IMR-90 (cell line): Measurements from ENCODE around the gene MTUS2. TPM values are rescaled to one million over a fixed set of nuclear protein-coding genes. Genes with fewer than 3 reads are reported as not detected.

Source experiments
- ATAC-seq: fragments of 200-7000 bp; cut with Tn5 transposase; 2 replicates; pipeline ENCODE4 v1.9.1; 2020; ENCODE audit warnings: low read depth, mild to moderate bottlenecking, moderate library complexity
- BruUV-seq: library from RNA; stranded (reverse); fragments of 400-500 nt; replicated peaks from 2 replicates; lab custom pipeline; 2021; lab: Mats Ljungman, UMichigan
- CTCF ChIA-PET: fragments of 300-600 bp; formaldehyde crosslinking; extraction: SDS; loops from one replicate; lab custom pipeline; 2021; ENCODE audit warnings: antibody characterized with exemption; lab: Yijun Ruan, JAX
- POLR2A ChIA-PET: fragments of 300-600 bp; sonication (Branson Sonifier 250); formaldehyde crosslinking; loops from one replicate; lab custom pipeline; 2022; ENCODE audit warnings: antibody characterized with exemption; ENCODE audit not compliant: unreplicated experiment; lab: Charles Lee
- DNase-seq: peaks from one replicate; pipeline ENCODE4 v3.0.0; 2013
- H2AFZ ChIP-seq: replicated peaks from 2 replicates; pipeline ENCODE3; 2013; ENCODE audit warnings: low read length, mild to moderate bottlenecking; ENCODE audit not compliant: poor library complexity
- H2AK5ac ChIP-seq: 2 replicates; pipeline ENCODE4 v1.6.1; 2013; ENCODE audit warnings: low read depth, low read length, inconsistent platforms
- H2AK9ac ChIP-seq: replicated peaks from 2 replicates; pipeline ENCODE3; 2013; ENCODE audit warnings: mild to moderate bottlenecking, low read depth, low read length, moderate library complexity; ENCODE audit not compliant: poor library complexity
- H2BK120ac ChIP-seq: 2 replicates; pipeline ENCODE4 v1.6.1; 2013; ENCODE audit warnings: low read depth, low read length, inconsistent platforms
- H2BK15ac ChIP-seq: 3 replicates; pipeline ENCODE4 v1.6.1; 2013; ENCODE audit warnings: low read depth, low read length, inconsistent platforms
- H2BK20ac ChIP-seq: 2 replicates; pipeline ENCODE4 v1.6.1; 2013; ENCODE audit warnings: low read depth, mild to moderate bottlenecking, inconsistent platforms, low read length, moderate library complexity
- H2BK5ac ChIP-seq: 2 replicates; pipeline ENCODE4 v1.6.1; 2013; ENCODE audit warnings: mild to moderate bottlenecking, low read depth, low read length, inconsistent platforms; ENCODE audit not compliant: poor library complexity, severe bottlenecking
- H3K14ac ChIP-seq: replicated peaks from 2 replicates; pipeline ENCODE4 v1.6.1; 2013; ENCODE audit warnings: low read depth, low read length, inconsistent platforms
- H3K18ac ChIP-seq: 2 replicates; pipeline ENCODE4 v1.6.1; 2013; ENCODE audit warnings: low read depth, low read length, control low read depth
- H3K23ac ChIP-seq: 2 replicates; pipeline ENCODE4 v1.6.1; 2013; ENCODE audit warnings: low read depth, low read length, inconsistent platforms
- H3K27ac ChIP-seq: 2 replicates; pipeline ENCODE4 v1.5.1; 2013; ENCODE audit warnings: mild to moderate bottlenecking, control low read depth, low read length; ENCODE audit not compliant: insufficient read depth
- H3K27me3 ChIP-seq: 2 replicates; pipeline ENCODE4 v1.6.1; 2013; ENCODE audit warnings: low read length; ENCODE audit not compliant: control insufficient read depth, insufficient read depth
- H3K36me3 ChIP-seq: 2 replicates; pipeline ENCODE4 v1.6.1; 2013; ENCODE audit warnings: low read length, mixed read lengths; ENCODE audit not compliant: control insufficient read depth, insufficient read depth
- H3K4ac ChIP-seq: 2 replicates; pipeline ENCODE4 v1.6.1; 2013; ENCODE audit warnings: low read depth, low read length, inconsistent platforms
- H3K4me1 ChIP-seq: 2 replicates; pipeline ENCODE4 v1.6.1; 2013; ENCODE audit warnings: low read length, mixed read lengths; ENCODE audit not compliant: control insufficient read depth, insufficient read depth
- H3K4me2 ChIP-seq: 2 replicates; pipeline ENCODE4 v1.6.1; 2013; ENCODE audit warnings: low read depth, mild to moderate bottlenecking, control low read depth, low read length, moderate library complexity
- H3K4me3 ChIP-seq: 2 replicates; pipeline ENCODE4 v1.5.1; 2013; ENCODE audit warnings: low read depth, mild to moderate bottlenecking, control low read depth, low read length, moderate library complexity; ENCODE audit not compliant: insufficient read depth
- H3K56ac ChIP-seq: 2 replicates; pipeline ENCODE4 v1.6.1; 2013; ENCODE audit warnings: low read length, inconsistent platforms; ENCODE audit not compliant: insufficient read depth; ENCODE audit errors: extremely low read depth
- H3K79me1 ChIP-seq, 2 experiments: 2 replicates each; pipeline ENCODE4 v1.6.1; 2013; ENCODE audit warnings: low read length in 2 of 2, inconsistent platforms in 1 of 2, low read depth in 1 of 2
- H3K9ac ChIP-seq: 2 replicates; pipeline ENCODE4 v1.6.1; 2013; ENCODE audit warnings: low read depth, low read length, control low read depth
- H3K9me1 ChIP-seq: 2 replicates; pipeline ENCODE4 v1.6.1; 2013; ENCODE audit warnings: low read length, inconsistent platforms; ENCODE audit not compliant: insufficient read depth
- H3K9me3 ChIP-seq: 2 replicates; pipeline ENCODE4 v1.6.1; 2013; ENCODE audit warnings: low read length; ENCODE audit not compliant: control insufficient read depth, insufficient read depth
- H4K20me1 ChIP-seq: 2 replicates; pipeline ENCODE4 v1.6.1; 2013; ENCODE audit warnings: low read length, inconsistent platforms; ENCODE audit not compliant: insufficient read depth
- H4K5ac ChIP-seq: 2 replicates; pipeline ENCODE4 v1.6.1; 2013; ENCODE audit warnings: mild to moderate bottlenecking, low read depth, low read length, control low read depth
- H4K8ac ChIP-seq, 2 experiments: 2 replicates each; pipeline ENCODE4 v1.6.1; 2013; ENCODE audit warnings: low read depth in 2 of 2, low read length in 2 of 2, control low read depth in 1 of 2, inconsistent platforms in 1 of 2
- H4K91ac ChIP-seq: 2 replicates; pipeline ENCODE4 v1.6.1; 2013; ENCODE audit warnings: low read depth, low read length, inconsistent platforms; ENCODE audit not compliant: insufficient read depth
- CEBPB ChIP-seq: IDR thresholded peaks from 2 replicates; pipeline ENCODE4 v1.6.1; 2012; ENCODE audit warnings: low read depth, low read length, improper control_type of control experiment
- CTCF ChIP-seq: conservative IDR thresholded peaks from 2 replicates; pipeline ENCODE4 v1.5.1; 2012; ENCODE audit warnings: mild to moderate bottlenecking, low read depth, low read length, improper control_type of control experiment
- FOS ChIP-seq: fragments of 150-350 bp; IDR thresholded peaks from 2 replicates; pipeline ENCODE4 v1.6.1; 2016; ENCODE audit warnings: low read depth, low read length
- MAZ ChIP-seq: IDR thresholded peaks from 2 replicates; pipeline ENCODE4 v1.6.1; 2012; ENCODE audit warnings: low read depth, mild to moderate bottlenecking, low read length, improper control_type of control experiment, moderate library complexity, borderline replicate concordance
- MXI1 ChIP-seq: IDR thresholded peaks from 2 replicates; pipeline ENCODE4 v1.6.1; 2012; ENCODE audit warnings: low read depth, mild to moderate bottlenecking, low read length, moderate library complexity, borderline replicate concordance
- NFE2L2 ChIP-seq: fragments of 150-350 bp; IDR thresholded peaks from 2 replicates; pipeline ENCODE4 v1.6.1; 2016; ENCODE audit warnings: low read depth, mild to moderate bottlenecking, low read length
- RAD21 ChIP-seq: IDR thresholded peaks from 2 replicates; pipeline ENCODE4 v1.6.1; 2012; ENCODE audit warnings: low read length, improper control_type of control experiment
- WGBS, 2 experiments: methylation state at CpG; one replicate each; pipeline versions ENCODE4 v1.1.5 to v1.1.7; 2013; ENCODE audit warnings: missing lambda C conversion rate in 2 of 2; ENCODE audit not compliant: insufficient read length in 1 of 2; ENCODE audit errors: extremely low coverage in 2 of 2; 5-methylcytosine and 5-hydroxymethylcytosine counted together
- dilution Hi-C: fragments of 300-500 bp; cut with HindIII; formaldehyde crosslinking; loops from one replicate; pipeline ENCODE4 v1.14.3; 2018; ENCODE audit warnings: low sequenced_read_pairs; ENCODE audit not compliant: unreplicated experiment
- in situ Hi-C: fragments of 300-500 bp; cut with MboI; formaldehyde crosslinking; loops from 3 replicates; pipeline ENCODE4 v1.14.3; 2019; ENCODE audit warnings: low sequenced_read_pairs, inconsistent platforms, mixed read lengths
- intact Hi-C: fragments of 100-400 bp; cut with micrococcal nuclease; formaldehyde crosslinking; loops from 2 replicates; pipeline ENCODE4 v1.10.0; 2022
- polyA plus RNA-seq, 3 experiments: library from polyadenylated mRNA; depleted of rRNA; stranded (reverse); fragments of >200 nt; gene quantifications; 2 replicates each; pipeline ENCODE4 v1.2.3, GENCODE V29; 2012; ENCODE audit warnings: low replicate concordance in 1 of 3
- total RNA-seq: library from RNA; depleted of rRNA; stranded (reverse); fragments of >200 nt; gene quantifications from 2 replicates; pipeline ENCODE4 v1.2.3, GENCODE V29; 2012

MTUS2 gene
- total and polyA plus RNA-seq, 2 of the 4 experiments (the other 2 are of a cell fraction), result under 0.01 to 0.02 TPM

GRCh38 chr13:29449726-29450125 is 629.6 kb downstream of the MTUS2 start:
- no TSS peak for BruUV-seq
- no peak overlapping the region for H3K14ac ChIP-seq
- no peak overlapping the region for H2AK9ac ChIP-seq
- no peaks in the 10 kb centered on the region for H3K9me3 ChIP-seq
- H3K4me2 ChIP-seq, result no peak overlapping the region
- peaks cover 24% of the 10 kb centered on the region for H3K27me3 ChIP-seq
- no peaks in the 10 kb centered on the region for H3K4me1 ChIP-seq
- H3K9me1 ChIP-seq, result no peaks in the 10 kb centered on the region
- H3K56ac ChIP-seq, result no peak overlapping the region
- no peak overlapping the region for H2AK5ac ChIP-seq
- in situ Hi-C loops, result no loop called here
- H3K36me3 ChIP-seq, result no peaks in the 10 kb centered on the region
- TF ChIP-seq CTCF, result no peak
- no peak for TF ChIP-seq FOS
- no peak for TF ChIP-seq CEBPB
- TF ChIP-seq MAZ, result no peak
- no peak for TF ChIP-seq MXI1
- no peak for TF ChIP-seq RAD21
- no peak for TF ChIP-seq NFE2L2
- no peak overlapping the region for H4K8ac ChIP-seq
- H4K20me1 ChIP-seq, result no peaks in the 10 kb centered on the region
- no peak overlapping the region for H3K4ac ChIP-seq
- no peak overlapping the region for H2AFZ ChIP-seq
- DNase-seq (no peak), ATAC-seq (no peak)
- no peak overlapping the region for H3K4me3 ChIP-seq
- no peak overlapping the region for H4K5ac ChIP-seq
- no peak overlapping the region for H2BK5ac ChIP-seq
- no peak overlapping the region for H3K9ac ChIP-seq
- no peak overlapping the region for H4K91ac ChIP-seq
- H3K23ac ChIP-seq, result no peak overlapping the region
- H2BK20ac ChIP-seq, result no peak overlapping the region
- no peak overlapping the region for H2BK120ac ChIP-seq
- dilution Hi-C loops, result no loop called here
- no peak overlapping the region for H2BK15ac ChIP-seq
- no peak overlapping the region for H3K18ac ChIP-seq
- ChIA-PET CTCF (no interaction called here), POLR2A (no interaction called here)
- no peaks in the 10 kb centered on the region for H3K79me1 ChIP-seq
- WGBS, 2 experiments, result no CpG with 5 or more reads among the region's 7 CpGs
- intact Hi-C loops, result no loop called here
- no peak overlapping the region for H3K27ac ChIP-seq
